ENCODE results near the gene RNF225. TPM values are rescaled to one million over a fixed set of nuclear protein-coding genes. Genes with fewer than 3 reads are reported as not detected.

The RNF225 gene
- total RNA-seq, 2 donors from 2014 or later, result not detected

Small RNAs within 50 kb of the gene (microRNA-seq; reads per million reads assigned to microRNA genes)
- gene MIR4754, result 0 reads per million in 2 donors

Other genes starting within 250 kb of the RNF225 start
- 1 to 10 TPM; 7.0 to 8.8 TPM for gene ZNF329, start 244.9 kb upstream of the RNF225 start, total RNA-seq
- gene ZNF274, start 212.6 kb upstream of the RNF225 start, total RNA-seq, result 10 to 100 TPM; 20.9 to 28.3 TPM
- gene ZNF544, start 166.7 kb upstream of the RNF225 start, total RNA-seq, result 10 to 100 TPM; 20.2 to 21.8 TPM
- gene ZNF8, start 116.7 kb upstream of the RNF225 start, total RNA-seq, result 1 to 10 TPM; 4.4 to 6.8 TPM
- gene ERVK3-1, start 90.3 kb upstream of the RNF225 start, total RNA-seq, result 10 to 100 TPM; 19.9 to 22.8 TPM
- gene ZSCAN22, start 68.7 kb upstream of the RNF225 start, total RNA-seq, result 1 to 10 TPM; 2.0 to 2.1 TPM
- gene A1BG, start 42.2 kb upstream of the RNF225 start, total RNA-seq, result 10 to 100 TPM; 18.3 to 18.9 TPM
- gene ZNF497, start 32.9 kb upstream of the RNF225 start, total RNA-seq, result under 1 TPM; 0.37 to 0.41 TPM
- gene ZNF837, start 14.6 kb upstream of the RNF225 start, total RNA-seq, result under 1 TPM; 0.44 to 0.53 TPM
- gene RPS5, start 8.4 kb upstream of the RNF225 start, total RNA-seq, result 100 to 1,000 TPM; 572 to 598 TPM
- gene ZNF584, start 13.0 kb downstream of the RNF225 start, total RNA-seq, result 10 to 100 TPM; 13.2 to 25.0 TPM
- 1 to 10 TPM; 4.7 to 7.3 TPM for gene ZNF132, start 44.5 kb downstream of the RNF225 start, total RNA-seq
- 1 to 10 TPM; 3.9 to 4.7 TPM for gene ZNF324B, start 56.0 kb downstream of the RNF225 start, total RNA-seq
- gene ZNF324, start 71.4 kb downstream of the RNF225 start, total RNA-seq, result 1 to 10 TPM; 4.4 to 6.1 TPM
- 1 to 10 TPM; 4.1 to 5.1 TPM for gene ZNF446, start 80.7 kb downstream of the RNF225 start, total RNA-seq
- 1 to 10 TPM; 6.0 to 6.3 TPM for gene SLC27A5, start 116.3 kb downstream of the RNF225 start, total RNA-seq
- gene ZBTB45, start 124.2 kb downstream of the RNF225 start, total RNA-seq, result 10 to 100 TPM; 10.2 to 11.7 TPM
- gene TRIM28, start 148.4 kb downstream of the RNF225 start, total RNA-seq, result 100 to 1,000 TPM; 135 to 150 TPM
- 100 to 1,000 TPM; 109 to 113 TPM for gene CHMP2A, start 159.4 kb downstream of the RNF225 start, total RNA-seq
- 100 to 1,000 TPM in 1 of 2 donors, 10 to 100 TPM in 1; 91.4 to 113 TPM for gene UBE2M, start 163.0 kb downstream of the RNF225 start, total RNA-seq
- 10 to 100 TPM in 1 of 2 donors, 1 to 10 TPM in 1; 9.2 to 11.0 TPM for gene MZF1, start 177.7 kb downstream of the RNF225 start, total RNA-seq

Measured in left cardiac atrium (tissue), 2 donors.